HG03060 (cell line): ENCODE results near the gene OR8U1.
"Not testable (repeated sequence)": the region's sequence is repeated elsewhere in the genome, so short reads cannot be mapped to it uniquely, and the experiment has no call there.

Experiments used
- ATAC-seq: cut with Tn5 transposase; IDR thresholded peaks from one replicate; pipeline ENCODE4 v1.9.1; 2021; ENCODE audit warnings: low read depth, moderate number of reproducible peaks; ENCODE audit not compliant: unreplicated experiment

OR8U1 gene

DNA sequence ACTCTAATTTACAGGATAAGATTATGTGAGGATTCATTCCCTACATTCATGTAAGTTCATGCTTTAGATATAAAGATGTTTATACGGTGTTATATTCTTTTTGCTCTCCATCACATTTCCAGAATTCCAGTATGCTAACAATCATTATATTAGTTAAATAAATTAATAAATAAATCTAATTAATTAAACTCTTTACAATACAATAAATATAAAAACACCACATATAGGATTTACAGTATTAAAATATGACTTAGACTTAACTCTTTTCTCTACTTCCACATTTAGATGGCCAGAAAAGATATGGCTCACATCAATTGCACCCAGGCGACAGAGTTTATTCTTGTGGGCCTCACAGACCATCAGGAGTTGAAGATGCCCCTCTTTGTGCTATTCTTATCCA lies at the start of gene OR8U1:
Gene OR8U1, plus strand, starts transcription at position 301 of the 400 bp plus-strand sequence. Its CDS starts 0 bp downstream, at position 301.
- ATAC-seq, result no peak

DNA sequence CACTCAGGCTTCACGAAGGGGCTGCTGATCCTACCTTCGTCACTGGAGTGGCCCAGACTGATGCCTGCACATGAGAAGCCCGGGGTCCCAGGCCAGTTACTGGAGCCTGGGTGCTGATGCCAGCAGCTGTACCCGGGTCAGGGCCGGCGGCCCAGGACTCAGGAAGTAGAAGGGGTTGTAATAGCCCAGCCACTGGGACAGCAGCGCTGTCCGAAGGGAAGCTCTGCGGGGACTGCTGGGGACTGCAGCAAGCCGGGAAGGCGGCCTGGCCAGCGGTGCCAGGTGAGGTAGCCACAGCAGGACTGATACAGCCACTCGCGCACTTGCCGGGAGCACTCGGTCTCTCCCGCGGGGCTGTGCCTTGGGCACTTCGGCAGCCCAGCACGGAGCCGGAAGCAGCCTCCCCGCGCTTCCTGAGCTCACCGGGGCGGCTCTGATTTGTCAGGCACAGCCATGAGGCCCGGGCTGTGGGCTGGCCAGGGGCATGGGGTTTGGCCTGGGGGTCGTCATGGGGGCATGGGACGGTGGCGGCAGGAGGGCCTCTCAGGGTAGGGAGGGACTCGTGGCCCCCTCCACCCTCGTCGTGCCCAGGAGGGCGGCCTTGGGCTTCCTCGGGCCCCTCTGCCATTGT lies 43.4 kb upstream of the OR8U1 start:
- ATAC-seq, result no peak

DNA sequence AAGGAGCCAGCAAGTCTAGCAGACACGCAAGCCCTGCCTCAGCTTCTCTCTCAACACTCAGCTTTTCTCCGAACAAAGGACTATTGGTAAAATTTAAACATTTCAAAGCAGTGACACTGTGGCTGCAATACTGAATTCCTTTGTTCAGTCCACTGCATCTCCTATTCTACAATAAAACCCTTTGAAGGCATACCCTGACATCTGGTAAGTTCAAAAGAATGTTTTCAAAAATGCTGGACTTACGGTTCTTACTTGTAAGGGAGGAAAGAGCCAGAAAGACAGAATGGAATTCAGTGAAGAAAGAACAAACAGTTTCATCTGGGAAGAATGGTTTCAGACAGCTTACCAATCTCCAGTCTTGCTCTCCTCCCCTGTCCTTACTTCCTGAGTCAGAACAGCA lies 42.3 kb upstream of the OR8U1 start:
- no peak for ATAC-seq

DNA sequence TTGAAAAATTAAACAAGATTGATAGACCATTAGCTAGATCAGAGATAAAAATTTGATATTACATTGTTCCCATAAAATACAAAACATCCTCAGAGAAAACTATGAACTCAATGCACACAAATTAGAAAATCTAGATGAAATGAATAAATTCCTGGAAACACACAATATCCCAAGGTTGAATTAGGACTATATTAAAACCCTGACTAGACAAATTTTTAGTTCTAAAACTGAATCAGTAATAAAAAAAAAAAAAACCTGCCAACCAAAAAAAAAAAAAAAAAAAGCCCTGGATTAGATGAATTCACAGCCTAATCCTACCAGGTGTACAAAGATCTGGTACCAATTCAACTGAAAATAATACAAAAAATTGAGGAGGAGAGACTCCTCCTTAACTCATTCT lies 35.1 kb upstream of the OR8U1 start:
- no peak for ATAC-seq

DNA sequence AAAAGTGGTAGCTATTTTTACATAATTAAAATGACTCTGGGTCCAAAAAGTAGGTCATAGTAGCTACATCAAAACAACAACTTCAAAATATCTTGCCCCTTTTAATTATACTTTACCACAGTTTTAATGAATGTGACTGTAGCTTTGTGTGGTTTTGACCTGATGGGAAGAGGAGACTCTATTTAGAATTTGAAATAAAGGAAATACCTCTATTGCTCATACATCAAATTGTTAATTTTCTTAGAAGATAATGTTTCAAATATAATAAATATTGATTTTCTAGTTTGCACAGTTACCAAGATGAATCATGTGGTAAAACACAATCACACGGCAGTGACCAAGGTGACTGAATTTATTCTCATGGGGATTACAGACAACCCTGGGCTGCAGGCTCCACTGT lies 29.7 kb upstream of the OR8U1 start, which contains the start of gene OR8K1:
Gene OR8K1, plus strand, starts transcription at position 301 of the 400 bp plus-strand sequence. Its CDS starts 0 bp downstream, at position 301.
- ATAC-seq, result no peak

DNA sequence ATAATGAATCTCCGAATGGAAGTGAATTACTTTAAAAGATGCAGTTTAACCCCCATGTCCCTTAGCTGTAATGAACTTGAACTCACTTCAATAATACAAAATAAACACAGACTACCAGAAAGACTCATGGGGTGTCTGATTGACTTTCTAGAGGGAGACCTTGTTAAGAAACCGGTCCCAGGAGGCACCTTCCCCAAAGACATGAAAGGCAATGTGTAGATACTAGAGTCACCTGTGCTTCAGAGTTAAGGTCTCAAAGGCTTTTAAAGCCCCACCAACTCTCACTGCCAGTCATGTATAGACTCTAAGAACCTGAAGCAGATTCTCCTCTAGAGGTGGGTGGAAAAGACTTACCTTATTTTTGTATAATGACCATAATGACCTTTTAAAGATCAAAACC lies 21.4 kb upstream of the OR8U1 start, which contains the start of gene OR8J1:
Gene OR8J1, plus strand, starts transcription at position 301 of the 400 bp plus-strand sequence. CDS start 5,956 bp downstream, outside the sequence.
- no peak for ATAC-seq

DNA sequence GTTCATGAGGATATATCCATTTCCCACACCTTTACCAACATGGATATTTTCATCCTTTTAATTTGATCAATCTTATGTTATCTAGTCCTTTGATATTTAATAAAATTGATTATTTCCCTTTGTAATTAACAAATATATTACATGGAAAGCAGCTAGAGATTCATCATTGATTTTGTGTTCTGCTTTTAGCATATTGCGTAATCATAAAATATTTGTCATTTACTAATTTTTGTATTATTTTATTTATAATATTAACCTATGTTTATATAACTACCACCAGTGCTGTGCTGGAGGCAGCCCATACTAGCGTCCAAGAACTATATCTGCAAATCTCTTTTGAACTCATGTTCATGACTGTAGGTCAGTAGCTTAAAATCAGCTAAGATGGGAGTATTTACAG lies 4.7 kb downstream of the OR8U1 start:
- no peak for ATAC-seq

DNA sequence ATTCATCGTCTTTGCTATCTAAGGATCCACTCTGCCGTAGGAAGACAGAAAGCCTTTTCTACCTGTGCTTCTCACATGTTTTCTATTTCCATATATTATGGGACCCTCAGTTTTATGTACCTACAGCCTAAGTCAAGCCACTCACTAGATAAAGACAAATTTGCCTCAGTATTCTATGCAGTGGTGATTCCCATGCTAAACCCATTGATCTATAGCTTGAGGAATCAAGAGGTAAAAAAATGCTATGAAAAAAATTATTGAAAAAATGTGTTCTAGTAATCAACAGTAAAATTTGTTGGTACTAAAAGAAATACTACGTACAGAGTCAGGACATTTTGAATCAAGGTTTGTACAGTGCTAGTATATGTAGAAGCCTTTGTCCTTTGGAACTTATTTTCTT lies 19.0 kb downstream of the OR8U1 start:
- no peak for ATAC-seq

DNA sequence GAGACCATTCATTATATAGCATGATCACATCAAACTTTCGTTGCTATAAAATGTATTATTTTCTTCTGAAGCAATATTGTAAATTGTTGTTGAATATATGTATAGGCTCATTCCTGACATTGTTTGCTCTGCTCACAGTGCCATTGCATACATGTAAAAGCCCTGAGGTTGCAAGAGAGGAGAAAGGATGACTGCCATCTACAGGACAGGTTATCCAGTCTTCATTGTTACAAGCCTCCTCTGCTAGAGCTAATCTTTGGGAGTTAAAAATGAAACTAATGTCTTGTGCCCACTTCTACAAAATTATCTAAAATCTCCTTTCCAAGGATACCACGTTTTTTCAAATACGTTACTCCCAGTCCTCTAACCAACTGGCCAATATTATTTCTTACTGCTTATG lies 20.6 kb downstream of the OR8U1 start:
- ATAC-seq, result no peak

DNA sequence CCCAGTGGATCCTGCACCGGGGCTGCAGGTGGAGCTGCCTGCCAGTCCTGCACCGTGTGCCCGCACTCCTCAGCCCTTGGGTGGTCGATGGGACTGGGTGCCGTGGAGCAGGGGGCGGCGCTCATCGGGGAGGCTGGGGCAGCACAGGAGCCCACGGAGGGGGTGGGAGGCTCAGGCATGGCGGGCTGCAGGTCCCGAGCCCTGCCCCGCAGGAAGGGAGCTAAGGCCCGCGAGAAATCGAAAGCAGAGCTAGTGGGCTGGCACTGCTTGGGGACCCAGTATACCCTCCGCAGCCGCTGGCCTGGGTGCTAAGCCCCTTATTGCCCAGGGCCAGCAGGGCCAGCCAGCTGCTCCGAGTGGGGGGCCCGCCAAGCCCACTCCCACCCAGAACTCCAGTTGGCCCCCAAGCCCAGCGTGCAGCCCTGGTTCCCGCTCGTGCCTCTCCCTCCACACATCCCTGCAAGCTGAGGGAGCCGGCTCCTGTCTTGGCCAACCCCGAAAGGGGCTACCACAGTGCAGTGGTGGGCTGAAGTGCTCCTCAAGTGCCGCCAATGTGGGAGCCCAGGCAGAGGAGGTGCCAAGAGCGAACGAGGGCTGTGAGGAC lies 26.5 kb downstream of the OR8U1 start:
- ATAC-seq, result not testable (repeated sequence)

DNA sequence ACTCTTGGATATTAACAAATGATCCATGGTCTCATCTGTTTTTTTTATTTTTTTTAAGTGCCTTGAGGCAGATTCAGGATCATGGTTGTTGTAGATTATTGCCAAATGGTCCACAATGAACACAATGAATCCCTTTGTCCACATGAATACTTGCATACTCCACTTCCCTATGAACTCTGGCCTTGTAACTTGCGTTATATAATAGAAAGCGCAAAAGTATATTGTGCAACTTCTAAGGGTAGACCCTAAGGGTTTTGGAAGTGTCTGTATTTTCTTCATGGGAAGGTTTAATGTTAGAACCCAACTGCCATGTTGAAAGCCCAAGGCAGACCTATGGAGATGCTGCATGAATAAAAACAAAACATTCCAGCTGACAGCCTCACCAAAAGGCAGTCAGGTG lies 29.0 kb downstream of the OR8U1 start:
- no peak for ATAC-seq

DNA sequence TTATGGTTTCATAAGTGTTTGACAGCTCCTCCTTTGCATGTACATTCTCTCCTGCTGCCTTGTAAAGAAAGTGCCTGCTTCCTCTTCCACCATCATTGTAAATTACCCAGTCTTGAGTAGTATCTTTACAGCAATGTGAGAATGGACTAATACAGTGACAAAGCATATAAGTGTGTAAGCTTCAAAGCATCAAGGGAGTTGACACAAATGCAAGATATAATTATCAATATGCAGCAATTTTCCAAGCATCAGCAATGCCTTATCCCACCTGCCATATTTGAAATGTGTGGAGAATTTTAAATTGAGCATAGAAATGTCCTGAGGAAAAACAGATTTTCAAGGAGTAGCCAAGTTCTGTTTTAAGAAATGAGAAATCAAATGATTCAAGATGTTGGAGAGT lies 35.4 kb downstream of the OR8U1 start:
- no peak for ATAC-seq

DNA sequence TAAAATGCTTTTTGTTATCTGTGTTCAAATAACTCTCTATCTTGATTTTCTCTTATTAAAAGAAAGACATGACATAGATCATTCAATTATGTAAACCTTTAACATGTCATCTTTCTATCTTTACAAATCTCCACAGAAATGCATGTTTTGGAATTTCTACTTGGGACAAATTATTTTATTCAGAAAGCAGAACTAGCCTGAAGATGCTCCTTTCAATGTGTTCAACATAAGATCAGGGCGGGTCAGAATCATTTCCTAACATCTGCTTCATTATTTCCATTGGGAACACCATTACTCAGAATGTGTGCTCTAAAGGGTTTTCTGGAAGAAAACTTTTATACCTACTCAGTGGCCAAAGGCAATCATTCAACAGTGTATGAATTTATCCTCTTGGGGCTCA lies 37.0 kb downstream of the OR8U1 start, which contains the start of gene OR5AL1:
Gene OR5AL1, plus strand, starts transcription at position 301 of the 400 bp plus-strand sequence.
- ATAC-seq, result no peak
